ENCODE measurements around the gene EMX1.
A peak's percentile ranks its signal among the peaks of the same experiment; 100 is the strongest.
"Not testable (repeated sequence)": the region's sequence is repeated elsewhere in the genome, so short reads cannot be mapped to it uniquely, and the experiment has no call there.

EMX1 gene

GRCh38 chr2:72901426-72901825, 15.9 kb upstream of the EMX1 start:
- DNase-seq: no peak

- not testable (repeated sequence) for DNase-seq
Observed at GRCh38 chr2:72907369-72907768, 9.9 kb upstream of the EMX1 start.

- DNase-seq: no peak
Observed at GRCh38 chr2:72908741-72909140, 8.6 kb upstream of the EMX1 start.

GRCh38 chr2:72911256-72911655, 6.1 kb upstream of the EMX1 start:
- DNase-seq: no peak

- no peak for DNase-seq
Observed at GRCh38 chr2:72913486-72914205, 3.7 kb upstream of the EMX1 start.

GRCh38 chr2:72914206-72914559, 3.1 kb upstream of the EMX1 start:
- DNase-seq: no peak

GRCh38 chr2:72914589-72915319, 2.6 kb upstream of the EMX1 start:
- no peak for DNase-seq

GRCh38 chr2:72915320-72915906, 1.9 kb upstream of the EMX1 start:
- DNase-seq: no peak

- no peak for DNase-seq
Observed at GRCh38 chr2:72915907-72916742, 1.2 kb upstream of the EMX1 start.

- DNase-seq: no peak
Observed at GRCh38 chr2:72916743-72917137, 579 bp upstream of the EMX1 start.

- DNase-seq: peak; percentile 8
Observed at GRCh38 chr2:72917877-72918553, 696 bp downstream of the EMX1 start.

GRCh38 chr2:72919414-72920317, 2.3 kb downstream of the EMX1 start:
- no peak for DNase-seq

GRCh38 chr2:72920318-72921087, 3.2 kb downstream of the EMX1 start:
- no peak for DNase-seq

- DNase-seq: no peak
Observed at GRCh38 chr2:72921088-72921851, 4.0 kb downstream of the EMX1 start.

GRCh38 chr2:72921853-72922252, 4.5 kb downstream of the EMX1 start:
- DNase-seq: no peak

- DNase-seq: no peak
Observed at GRCh38 chr2:72923833-72924352, 6.6 kb downstream of the EMX1 start.

GRCh38 chr2:72924353-72925240, 7.3 kb downstream of the EMX1 start:
- no peak for DNase-seq

- no peak for DNase-seq
Observed at GRCh38 chr2:72925328-72925943, 8.1 kb downstream of the EMX1 start.
